SU-DHL-6 (cell line): ENCODE data around the gene ACMSD.

Experiments used
- CTCF ChIP-seq: fragments of 200-600 bp; sonication (generic); IDR thresholded peaks from one replicate; pipeline ENCODE4 v1.5.1; 2017; ENCODE audit warnings: antibody characterized with exemption, mild to moderate bottlenecking, low read length, moderate library complexity; ENCODE audit not compliant: insufficient read depth, poor library complexity, severe bottlenecking
- EZH2phosphoT487 ChIP-seq: fragments of 200-600 bp; sonication (generic), shearing (Covaris generic); conservative IDR thresholded peaks from 2 replicates; pipeline ENCODE4 v1.6.1; 2018; ENCODE audit warnings: mild to moderate bottlenecking, antibody characterized with exemption, low read length, moderate library complexity, mixed read lengths

GRCh38 chr2:134845719-134846118, 7.3 kb downstream of the ACMSD start:
- no peak for TF ChIP-seq CTCF
- TF ChIP-seq EZH2phosphoT487, result no peak
